Activated T-cell treated with anti-CD3 and anti-CD28 coated beads, Interleukin-2, amount 50 U/mL, for 72 hours (primary cell): ENCODE data around the gene SLC39A9. TPM values are rescaled to one million over a fixed set of nuclear protein-coding genes. Genes with fewer than 3 reads are reported as not detected.
"Not testable (repeated sequence)": the region's sequence is repeated elsewhere in the genome, so short reads cannot be mapped to it uniquely, and the experiment has no call there.

ENCODE experiments used
- ATAC-seq, 2 donors: fragments of 150-1000 bp; cut with Tn5 transposase; replicated peaks in 1 of 2; 2 replicates each; pipeline ENCODE4 v1.10.0; 2021; ENCODE audit warnings: moderate library complexity in 2 of 2, mild to moderate bottlenecking in 1 of 2
- DNase-seq, 2 donors: peaks; one replicate each; pipeline ENCODE4 v3.0.0; 2021 to 2022; ENCODE audit warnings: mixed read lengths in 1 of 2
- H3K27ac Mint-ChIP-seq: one replicate; pipeline ENCODE4 v1.8.0; 2022; ENCODE audit warnings: mild to moderate bottlenecking, moderate library complexity, mixed read lengths
- H3K27me3 Mint-ChIP-seq: one replicate; pipeline ENCODE4 v1.8.0; 2022; ENCODE audit warnings: low read depth, mixed read lengths
- H3K36me3 Mint-ChIP-seq, 2 donors: one replicate each; pipeline ENCODE4 v1.8.0; 2022; ENCODE audit warnings: mixed read lengths in 2 of 2, mild to moderate bottlenecking in 1 of 2; ENCODE audit not compliant: insufficient read depth in 2 of 2
- H3K4me1 Mint-ChIP-seq: one replicate; pipeline ENCODE4 v1.8.0; 2022; ENCODE audit warnings: low read depth, mixed read lengths
- H3K4me3 Mint-ChIP-seq, 2 donors: one replicate each; pipeline ENCODE4 v1.8.0; 2022; ENCODE audit warnings: mild to moderate bottlenecking in 2 of 2, mixed read lengths in 2 of 2, moderate library complexity in 2 of 2
- H3K9me3 Mint-ChIP-seq, 2 donors: one replicate each; pipeline ENCODE4 v1.8.0; 2022; ENCODE audit warnings: mixed read lengths in 2 of 2
- total RNA-seq, 2 donors: library from RNA; stranded (reverse); gene quantifications; one replicate each; pipeline ENCODE4 v1.2.3, GENCODE V29; 2022

SLC39A9 gene
- total RNA-seq, 2 donors from 2014 or later: 85.8 to 93.3 TPM

GRCh38 chr14:69375182-69375581 is 23.3 kb upstream of the SLC39A9 start:
- Mint-ChIP-seq H3K9me3 (peaks cover 3 to 5% of the 10 kb centered on the region in 2 donors), H3K27me3 (no peaks in the 10 kb centered on the region), H3K36me3 (peaks cover 18 to 25% of the 10 kb centered on the region in 2 donors), H3K4me1 (peaks cover 20% of the 10 kb centered on the region), H3K27ac (peak overlapping the region; percentile 80), H3K4me3 (no peak overlapping the region)
- ATAC-seq: no peak
- DNase-seq: no peak

- H3K36me3 Mint-ChIP-seq: peaks cover 20 to 25% of the 10 kb centered on the region in 2 donors
- ATAC-seq (no peak), DNase-seq (no peak)
- peak overlapping the region; percentile 80 for H3K27ac Mint-ChIP-seq
- H3K4me1 Mint-ChIP-seq: peaks cover 20% of the 10 kb centered on the region
- no peaks in the 10 kb centered on the region for H3K27me3 Mint-ChIP-seq
- H3K9me3 Mint-ChIP-seq: peaks cover 3 to 5% of the 10 kb centered on the region in 2 donors
- no peak overlapping the region for H3K4me3 Mint-ChIP-seq
Observed at GRCh38 chr14:69375722-69376121, 22.8 kb upstream of the SLC39A9 start.

GRCh38 chr14:69376439-69376838 is 22.1 kb upstream of the SLC39A9 start:
- Mint-ChIP-seq H3K27me3 (no peaks in the 10 kb centered on the region), H3K36me3 (peaks cover 20 to 28% of the 10 kb centered on the region in 2 donors), H3K27ac (no peak overlapping the region), H3K4me1 (peaks cover 20% of the 10 kb centered on the region), H3K9me3 (peaks cover 3 to 5% of the 10 kb centered on the region in 2 donors), H3K4me3 (no peak overlapping the region)
- DNase-seq: no peak
- ATAC-seq: no peak

GRCh38 chr14:69378274-69378673 is 20.2 kb upstream of the SLC39A9 start:
- Mint-ChIP-seq H3K27me3 (no peaks in the 10 kb centered on the region), H3K4me1 (peaks cover 14% of the 10 kb centered on the region), H3K9me3 (peaks cover 3 to 5% of the 10 kb centered on the region in 2 donors), H3K36me3 (peaks cover 20 to 33% of the 10 kb centered on the region in 2 donors), H3K27ac (no peak overlapping the region), H3K4me3 (no peak overlapping the region)
- no peak for ATAC-seq
- DNase-seq: no peak

GRCh38 chr14:69387311-69387710 is 11.2 kb upstream of the SLC39A9 start:
- DNase-seq (no peak), ATAC-seq (no peak)
- H3K36me3 Mint-ChIP-seq: peaks cover 22 to 62% of the 10 kb centered on the region in 2 donors
- no peak overlapping the region for H3K4me3 Mint-ChIP-seq
- H3K27ac Mint-ChIP-seq: no peak overlapping the region
- peaks cover 34% of the 10 kb centered on the region for H3K4me1 Mint-ChIP-seq
- no peaks in the 10 kb centered on the region for H3K9me3 Mint-ChIP-seq
- no peaks in the 10 kb centered on the region for H3K27me3 Mint-ChIP-seq

- peaks cover 67% of the 10 kb centered on the region for H3K4me1 Mint-ChIP-seq
- ATAC-seq, DNase-seq, H3K27me3 Mint-ChIP-seq, H3K9me3 Mint-ChIP-seq: not testable (repeated sequence)
- H3K36me3 Mint-ChIP-seq: peaks cover 26 to 70% of the 10 kb centered on the region in 2 donors
- peak overlapping the region in 1 of 2 donors; percentile 65 for H3K4me3 Mint-ChIP-seq
- peak overlapping the region; percentile 43 for H3K27ac Mint-ChIP-seq
Observed at GRCh38 chr14:69391400-69391799, 7.1 kb upstream of the SLC39A9 start.

GRCh38 chr14:69392481-69392880 is 6.0 kb upstream of the SLC39A9 start:
- ATAC-seq: no peak
- no peaks in the 10 kb centered on the region for H3K27me3 Mint-ChIP-seq
- peaks cover 76% of the 10 kb centered on the region for H3K4me1 Mint-ChIP-seq
- DNase-seq: no peak
- H3K4me3 Mint-ChIP-seq: peak overlapping the region in 1 of 2 donors; percentile 46
- H3K36me3 Mint-ChIP-seq: peaks cover 29 to 71% of the 10 kb centered on the region in 2 donors
- peak overlapping the region; percentile 46 for H3K27ac Mint-ChIP-seq
- H3K9me3 Mint-ChIP-seq: no peaks in the 10 kb centered on the region

GRCh38 chr14:69395929-69396328 is 2.6 kb upstream of the SLC39A9 start:
- DNase-seq (no peak), ATAC-seq (no peak)
- peak overlapping the region; percentile 94 to 99 for H3K4me3 Mint-ChIP-seq
- peaks cover 81% of the 10 kb centered on the region for H3K4me1 Mint-ChIP-seq
- H3K27me3 Mint-ChIP-seq: no peaks in the 10 kb centered on the region
- H3K36me3 Mint-ChIP-seq: peaks cover 24 to 48% of the 10 kb centered on the region in 2 donors
- H3K27ac Mint-ChIP-seq: peak overlapping the region; percentile 100
- no peaks in the 10 kb centered on the region for H3K9me3 Mint-ChIP-seq

- Mint-ChIP-seq H3K36me3 (peaks cover 11 to 26% of the 10 kb centered on the region in 2 donors), H3K27ac (peak overlapping the region; percentile 100), H3K27me3 (no peaks in the 10 kb centered on the region), H3K9me3 (no peaks in the 10 kb centered on the region), H3K4me1 (peaks cover 71% of the 10 kb centered on the region), H3K4me3 (peak overlapping the region; percentile 94 to 99)
- ATAC-seq: peak; percentile 27 to 30
- DNase-seq: no peak
Observed at GRCh38 chr14:69398818-69399210, 322 bp downstream of the SLC39A9 start.

GRCh38 chr14:69399750-69400149 is 1.3 kb downstream of the SLC39A9 start:
- Mint-ChIP-seq H3K9me3 (peaks cover 0 to under 1% of the 10 kb centered on the region in 2 donors), H3K4me1 (peaks cover 65% of the 10 kb centered on the region), H3K27ac (peak overlapping the region; percentile 91)

GRCh38 chr14:69400154-69400553 is 1.7 kb downstream of the SLC39A9 start:
- H3K36me3 Mint-ChIP-seq: peaks cover 13 to 23% of the 10 kb centered on the region in 2 donors
- H3K27me3 Mint-ChIP-seq: no peaks in the 10 kb centered on the region
- DNase-seq (no peak), ATAC-seq (no peak)
- peak overlapping the region; percentile 49 for H3K27ac Mint-ChIP-seq
- H3K4me1 Mint-ChIP-seq: peaks cover 64% of the 10 kb centered on the region
- H3K9me3 Mint-ChIP-seq: peaks cover 0 to 3% of the 10 kb centered on the region in 2 donors
- H3K4me3 Mint-ChIP-seq: peak overlapping the region; percentile 94 to 99

More at GRCh38 chr14:69399750-69400149, 1.3 kb downstream of the SLC39A9 start:
- DNase-seq (no peak), ATAC-seq (no peak)
- H3K4me3 Mint-ChIP-seq: peak overlapping the region; percentile 94 to 99
- no peaks in the 10 kb centered on the region for H3K27me3 Mint-ChIP-seq
- H3K36me3 Mint-ChIP-seq: peaks cover 12 to 23% of the 10 kb centered on the region in 2 donors

GRCh38 chr14:69401841-69402240 is 3.3 kb downstream of the SLC39A9 start:
- H3K9me3 Mint-ChIP-seq: peaks cover 0 to 3% of the 10 kb centered on the region in 2 donors
- peak overlapping the region in 1 of 2 donors; percentile 28 for H3K4me3 Mint-ChIP-seq
- DNase-seq (no peak), ATAC-seq (no peak)
- H3K27ac Mint-ChIP-seq: no peak overlapping the region
- no peaks in the 10 kb centered on the region for H3K27me3 Mint-ChIP-seq
- peaks cover 47% of the 10 kb centered on the region for H3K4me1 Mint-ChIP-seq
- peaks cover 9 to 15% of the 10 kb centered on the region in 2 donors for H3K36me3 Mint-ChIP-seq

- ATAC-seq: no peak
- Mint-ChIP-seq H3K4me3 (no peak overlapping the region), H3K27ac (no peak overlapping the region), H3K4me1 (peaks cover 39% of the 10 kb centered on the region), H3K36me3 (peaks cover 2 to 8% of the 10 kb centered on the region in 2 donors), H3K9me3 (peaks cover 0 to 3% of the 10 kb centered on the region in 2 donors), H3K27me3 (no peaks in the 10 kb centered on the region)
- DNase-seq: no peak
Observed at GRCh38 chr14:69404478-69404877, 6.0 kb downstream of the SLC39A9 start.

GRCh38 chr14:69404883-69405282 is 6.4 kb downstream of the SLC39A9 start:
- ATAC-seq (no peak), DNase-seq (no peak)
- H3K4me3 Mint-ChIP-seq: no peak overlapping the region
- no peak overlapping the region for H3K27ac Mint-ChIP-seq
- peaks cover 35% of the 10 kb centered on the region for H3K4me1 Mint-ChIP-seq
- no peaks in the 10 kb centered on the region for H3K27me3 Mint-ChIP-seq
- peaks cover 2 to 8% of the 10 kb centered on the region in 2 donors for H3K36me3 Mint-ChIP-seq
- peaks cover 0 to 3% of the 10 kb centered on the region in 2 donors for H3K9me3 Mint-ChIP-seq
